Effector memory CD4-positive, alpha-beta T cell (primary cell): Measurements from ENCODE around the gene MAT2B.

Experiments
- DNase-seq, 3 donors: peaks; one replicate each; pipeline ENCODE4 v3.0.0-alpha.2; 2020
- H3K27ac ChIP-seq: 2 replicates; pipeline ENCODE4 v1.7.0; 2013; ENCODE audit warnings: mild to moderate bottlenecking, low read length, moderate library complexity; ENCODE audit not compliant: insufficient read depth, poor library complexity, severe bottlenecking
- H3K27me3 ChIP-seq: replicated peaks from 2 replicates; pipeline ENCODE4 v1.7.0; 2013; ENCODE audit warnings: mild to moderate bottlenecking, low read length; ENCODE audit not compliant: insufficient read depth, control insufficient read depth, poor library complexity, severe bottlenecking
- H3K36me3 ChIP-seq: 2 replicates; pipeline ENCODE4 v1.7.0; 2013; ENCODE audit warnings: mild to moderate bottlenecking, low read length, moderate library complexity; ENCODE audit not compliant: control insufficient read depth, insufficient read depth
- H3K4me1 ChIP-seq: 2 replicates; pipeline ENCODE4 v1.7.0; 2013; ENCODE audit warnings: low read length, mild to moderate bottlenecking; ENCODE audit not compliant: control insufficient read depth, insufficient read depth, poor library complexity, severe bottlenecking
- H3K4me3 ChIP-seq: 2 replicates; pipeline ENCODE4 v1.7.0; 2013; ENCODE audit warnings: low read length, low read depth, mild to moderate bottlenecking; ENCODE audit not compliant: insufficient read depth, poor library complexity, severe bottlenecking
- H3K9me3 ChIP-seq: 2 replicates; pipeline ENCODE4 v1.7.0; 2013; ENCODE audit warnings: mild to moderate bottlenecking, low read length, moderate library complexity; ENCODE audit not compliant: control insufficient read depth
- total RNA-seq, 3 donors: gene quantifications; one replicate each; lab custom pipeline; 2026; lab: John Stamatoyannopoulos, UW

MAT2B gene
- total RNA-seq = 67.5 to 93.9 (median 84.4) reads per million in 3 donors

- Histone ChIP-seq H3K4me1 (peaks cover 21% of the 10 kb centered on the region), H3K27ac (peak within 1 kb of the TSS; percentile 98), H3K36me3 (no peaks in the 10 kb centered on the region), H3K27me3 (no peaks in the 10 kb centered on the region), H3K9me3 (no peaks in the 10 kb centered on the region), H3K4me3 (peak within 1 kb of the TSS; percentile 83)
- peak; percentile 92 to 93 (median 93) for DNase-seq
Observed at GRCh38 chr5:163505368-163506094, at the start of gene MAT2B. Gene MAT2B (plus strand): TSS chr5:163505619. CDS start chr5:163505687, 68 bp downstream.

- no peaks in the 10 kb centered on the region for H3K27me3 ChIP-seq
- H3K36me3 ChIP-seq = peaks cover 14% of the 10 kb centered on the region
- no peak overlapping the region for H3K4me3 ChIP-seq
- H3K27ac ChIP-seq = no peak overlapping the region
- no peak for DNase-seq
- H3K9me3 ChIP-seq = no peaks in the 10 kb centered on the region
- H3K4me1 ChIP-seq = peaks cover 9% of the 10 kb centered on the region
Observed at GRCh38 chr5:163456029-163456589, 49.3 kb upstream of the MAT2B start.

GRCh38 chr5:163456840-163457239 is 48.6 kb upstream of the MAT2B start:
- DNase-seq = no peak
- no peaks in the 10 kb centered on the region for H3K9me3 ChIP-seq
- H3K36me3 ChIP-seq = peaks cover 14% of the 10 kb centered on the region
- peaks cover 13% of the 10 kb centered on the region for H3K4me1 ChIP-seq
- no peak overlapping the region for H3K4me3 ChIP-seq
- H3K27ac ChIP-seq = no peak overlapping the region
- no peaks in the 10 kb centered on the region for H3K27me3 ChIP-seq

GRCh38 chr5:163458778-163459385 is 46.5 kb upstream of the MAT2B start:
- Histone ChIP-seq H3K27ac (peak overlapping the region; percentile 94), H3K4me1 (peaks cover 16% of the 10 kb centered on the region), H3K36me3 (peaks cover 8% of the 10 kb centered on the region), H3K27me3 (no peaks in the 10 kb centered on the region), H3K9me3 (no peaks in the 10 kb centered on the region), H3K4me3 (peak overlapping the region; percentile 76)
- DNase-seq = no peak

GRCh38 chr5:163459462-163459818 is 46.0 kb upstream of the MAT2B start:
- Histone ChIP-seq H3K4me1 (peaks cover 16% of the 10 kb centered on the region), H3K4me3 (peak overlapping the region; percentile 76), H3K27me3 (no peaks in the 10 kb centered on the region), H3K27ac (peak overlapping the region; percentile 94), H3K9me3 (no peaks in the 10 kb centered on the region), H3K36me3 (peaks cover 6% of the 10 kb centered on the region)
- no peak for DNase-seq

- no peaks in the 10 kb centered on the region for H3K27me3 ChIP-seq
- H3K36me3 ChIP-seq = peaks cover under 1% of the 10 kb centered on the region
- peak within 1 kb of the TSS; percentile 94 for H3K27ac ChIP-seq
- peak; percentile 89 to 93 (median 90) for DNase-seq
- H3K4me3 ChIP-seq = peak within 1 kb of the TSS; percentile 76
- H3K9me3 ChIP-seq = no peaks in the 10 kb centered on the region
- peaks cover 16% of the 10 kb centered on the region for H3K4me1 ChIP-seq
Observed at GRCh38 chr5:163459819-163460561, 45.4 kb upstream of the MAT2B start, which contains the start of gene NUDCD2. Gene NUDCD2 (minus strand): TSS chr5:163460102. CDS start chr5:163460050, 52 bp downstream.

- DNase-seq = no peak
- no peaks in the 10 kb centered on the region for H3K27me3 ChIP-seq
- peak within 1 kb of the TSS; percentile 94 for H3K27ac ChIP-seq
- H3K4me1 ChIP-seq = peaks cover 16% of the 10 kb centered on the region
- H3K36me3 ChIP-seq = no peaks in the 10 kb centered on the region
- no peaks in the 10 kb centered on the region for H3K9me3 ChIP-seq
- peak within 1 kb of the TSS; percentile 76 for H3K4me3 ChIP-seq
Observed at GRCh38 chr5:163460562-163461171, 44.8 kb upstream of the MAT2B start, which contains the start of gene HMMR. Gene HMMR (plus strand): TSS chr5:163460632. CDS start chr5:163460693, 61 bp downstream.

- no peaks in the 10 kb centered on the region for H3K36me3 ChIP-seq
- H3K9me3 ChIP-seq = no peaks in the 10 kb centered on the region
- H3K27me3 ChIP-seq = no peaks in the 10 kb centered on the region
- no peak overlapping the region for H3K4me3 ChIP-seq
- no peak for DNase-seq
- peaks cover 16% of the 10 kb centered on the region for H3K4me1 ChIP-seq
- no peak overlapping the region for H3K27ac ChIP-seq
Observed at GRCh38 chr5:163463063-163463435, 42.4 kb upstream of the MAT2B start.

- H3K4me1 ChIP-seq = no peaks in the 10 kb centered on the region
Observed at GRCh38 chr5:163467682-163468081, 37.7 kb upstream of the MAT2B start.

More at GRCh38 chr5:163467682-163468081, 37.7 kb upstream of the MAT2B start:
- Histone ChIP-seq H3K27ac (no peak overlapping the region), H3K9me3 (no peaks in the 10 kb centered on the region), H3K4me3 (no peak overlapping the region), H3K36me3 (no peaks in the 10 kb centered on the region), H3K27me3 (no peaks in the 10 kb centered on the region)
- no peak for DNase-seq
